ENCODE results near the gene WNT6.
A peak's percentile ranks its signal among the peaks of the same experiment; 100 is the strongest.

WNT6 gene

DNA sequence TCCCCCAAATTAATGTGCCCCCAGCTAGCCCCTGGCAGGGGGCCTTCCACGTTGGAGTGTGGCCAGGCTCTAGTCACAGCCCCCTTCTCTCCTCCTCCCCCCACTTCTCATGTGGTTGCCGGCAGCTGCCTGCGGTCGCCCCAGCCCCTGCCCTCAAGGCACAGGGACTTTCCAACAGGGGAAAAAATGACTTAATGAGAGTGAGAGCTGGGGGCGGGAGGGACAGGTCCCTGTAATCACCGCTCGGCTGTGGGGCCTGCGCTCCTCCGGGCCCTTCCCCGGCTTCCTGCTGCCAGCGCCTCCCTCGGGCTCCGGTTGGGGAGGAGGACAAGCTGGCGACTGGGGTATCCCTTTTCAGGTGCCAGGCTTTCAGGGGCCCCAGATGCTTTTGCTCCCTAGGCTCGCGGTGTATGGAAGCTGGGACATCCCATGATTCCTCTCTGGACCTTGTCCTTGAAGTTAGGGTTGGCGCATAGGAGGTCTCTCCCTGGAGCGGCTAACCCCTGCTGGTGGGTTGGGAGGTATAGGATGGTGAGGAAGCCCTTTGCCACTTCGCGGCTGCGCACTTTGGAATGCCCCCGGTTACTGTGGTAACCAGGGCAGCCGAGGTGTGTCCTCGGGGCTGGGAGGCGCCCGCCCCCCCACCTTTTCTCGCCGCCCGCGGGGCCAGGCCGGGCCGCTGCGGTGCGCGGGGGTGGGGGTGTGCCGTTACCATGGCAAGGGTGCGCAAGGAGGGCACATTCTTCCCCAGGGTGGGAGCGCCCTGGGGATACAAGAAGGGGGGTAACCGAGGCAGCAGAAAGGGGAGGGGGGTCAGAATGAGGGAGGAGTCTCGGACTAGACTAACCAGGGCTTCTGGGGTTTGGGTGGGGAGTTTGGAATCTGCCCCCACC is 37.1 kb downstream of the WNT6 start:
- peak; percentile 69 for DNase-seq (ENCODE audit: low read depth)
- H3K4me3 ChIP-seq (ENCODE audit: low read length), result no peak overlapping the region
- TF ChIP-seq, protein P1, sequence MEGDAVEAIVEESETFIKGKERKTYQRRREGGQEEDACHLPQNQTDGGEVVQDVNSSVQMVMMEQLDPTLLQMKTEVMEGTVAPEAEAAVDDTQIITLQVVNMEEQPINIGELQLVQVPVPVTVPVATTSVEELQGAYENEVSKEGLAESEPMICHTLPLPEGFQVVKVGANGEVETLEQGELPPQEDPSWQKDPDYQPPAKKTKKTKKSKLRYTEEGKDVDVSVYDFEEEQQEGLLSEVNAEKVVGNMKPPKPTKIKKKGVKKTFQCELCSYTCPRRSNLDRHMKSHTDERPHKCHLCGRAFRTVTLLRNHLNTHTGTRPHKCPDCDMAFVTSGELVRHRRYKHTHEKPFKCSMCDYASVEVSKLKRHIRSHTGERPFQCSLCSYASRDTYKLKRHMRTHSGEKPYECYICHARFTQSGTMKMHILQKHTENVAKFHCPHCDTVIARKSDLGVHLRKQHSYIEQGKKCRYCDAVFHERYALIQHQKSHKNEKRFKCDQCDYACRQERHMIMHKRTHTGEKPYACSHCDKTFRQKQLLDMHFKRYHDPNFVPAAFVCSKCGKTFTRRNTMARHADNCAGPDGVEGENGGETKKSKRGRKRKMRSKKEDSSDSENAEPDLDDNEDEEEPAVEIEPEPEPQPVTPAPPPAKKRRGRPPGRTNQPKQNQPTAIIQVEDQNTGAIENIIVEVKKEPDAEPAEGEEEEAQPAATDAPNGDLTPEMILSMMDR (IDR thresholded peaks at IDR 0.05; ENCODE audit: insufficient read depth, low read depth, low read length, missing control alignments), result no peak

GRCh38 chr2:218897394-218898108 is 37.9 kb downstream of the WNT6 start:
- no peak overlapping the region for H3K4me3 ChIP-seq (ENCODE audit: low read length)
- TF ChIP-seq, protein P1 (IDR thresholded peaks at IDR 0.05; ENCODE audit: insufficient read depth, low read depth, low read length, missing control alignments), result no peak
- no peak for DNase-seq (ENCODE audit: low read depth)

- no peak overlapping the region for H3K4me3 ChIP-seq (ENCODE audit: low read length)
- peak; percentile 55 for DNase-seq (ENCODE audit: low read depth)
- TF ChIP-seq, protein P1 (IDR thresholded peaks at IDR 0.05; ENCODE audit: insufficient read depth, low read depth, low read length, missing control alignments), result peak; percentile 86
These were observed 38.7 kb downstream of the WNT6 start for GRCh38 chr2:218898109-218898878.

DNA sequence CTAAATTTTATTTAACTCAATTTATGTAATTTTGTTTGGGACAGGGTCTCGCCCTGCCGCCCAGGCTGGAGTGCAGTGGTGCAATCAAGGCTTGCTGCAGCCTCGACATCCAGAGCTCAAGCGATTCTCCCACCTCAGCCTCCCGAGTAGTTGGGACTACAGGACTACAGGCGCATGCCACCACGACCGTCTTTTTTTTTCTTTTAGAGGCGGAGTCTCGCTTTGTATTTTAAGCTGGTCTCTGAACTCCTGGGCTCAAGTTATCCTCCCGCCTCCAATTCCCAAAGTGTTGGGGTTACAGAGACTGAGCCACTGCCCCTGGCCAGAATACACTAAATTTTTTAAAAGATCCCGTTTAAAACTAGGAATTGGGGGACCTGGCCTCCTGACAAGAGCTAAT is 39.5 kb downstream of the WNT6 start:
- TF ChIP-seq, protein P1 (IDR thresholded peaks at IDR 0.05; ENCODE audit: insufficient read depth, low read depth, low read length, missing control alignments), result no peak
- no peak for DNase-seq (ENCODE audit: low read depth)

DNA sequence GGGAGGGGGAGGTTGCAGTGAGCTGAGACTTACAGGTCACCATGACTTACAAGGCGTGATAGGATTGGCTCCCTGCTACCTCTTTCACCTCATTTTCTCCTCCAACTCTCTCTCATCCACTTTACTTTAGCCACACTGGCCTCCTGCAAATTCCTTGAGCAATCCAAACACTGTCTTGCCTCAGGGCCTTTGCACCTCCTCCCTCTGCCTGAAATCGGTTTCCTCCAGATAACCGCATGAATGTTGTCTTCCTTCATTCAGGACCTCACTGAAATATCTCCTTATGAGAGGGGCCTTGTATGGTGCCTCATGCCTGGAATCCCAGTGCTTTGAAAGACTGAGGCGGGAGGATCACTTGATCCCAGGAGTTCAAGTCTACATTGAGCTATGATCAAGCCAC is 42.8 kb downstream of the WNT6 start:
- DNase-seq (ENCODE audit: low read depth), result no peak
- H3K4me3 ChIP-seq (ENCODE audit: low read length), result no peak overlapping the region
- TF ChIP-seq, protein P1 (IDR thresholded peaks at IDR 0.05; ENCODE audit: insufficient read depth, low read depth, low read length, missing control alignments), result no peak

More for the DNA sequence above, 39.5 kb downstream of the WNT6 start:
- H3K4me3 ChIP-seq (ENCODE audit: low read length), result no peak overlapping the region

DNA sequence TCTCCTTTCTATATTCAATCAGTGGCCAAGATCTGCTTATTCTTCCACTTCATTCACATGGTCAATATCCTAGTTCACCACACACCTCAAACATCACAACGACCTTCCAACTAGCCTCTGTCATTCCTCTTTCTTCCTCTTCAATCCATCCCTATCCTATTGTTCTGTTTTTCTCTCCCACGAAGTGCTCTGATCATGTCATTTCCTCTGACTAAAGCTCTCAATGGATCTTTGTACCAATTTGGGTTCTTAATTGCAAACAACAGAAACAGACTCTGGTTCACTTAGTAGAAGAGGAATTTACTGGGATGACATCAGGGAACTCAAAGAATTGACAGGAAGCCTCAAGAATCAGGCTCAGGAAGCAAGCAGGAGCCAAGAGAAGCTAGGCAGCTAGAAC is 44.6 kb downstream of the WNT6 start:
- TF ChIP-seq, protein P1 (IDR thresholded peaks at IDR 0.05; ENCODE audit: insufficient read depth, low read depth, low read length, missing control alignments), result no peak
- H3K4me3 ChIP-seq (ENCODE audit: low read length), result no peak overlapping the region
- DNase-seq (ENCODE audit: low read depth), result no peak
